MM.1S (cell line): ENCODE results near the gene ACSF3.

Source experiments
- DNase-seq: peaks from one replicate; pipeline ENCODE4 v3.0.0-alpha.2; 2015
- H2AFZ ChIP-seq: fragments of 300-600 bp; sonication (generic); 2 replicates; pipeline ENCODE4 v1.6.0; 2016; ENCODE audit warnings: antibody characterized with exemption, low read length
- H3F3A ChIP-seq: fragments of 300-600 bp; sonication (generic); 2 replicates; pipeline ENCODE4 v1.6.1; 2016; ENCODE audit warnings: mild to moderate bottlenecking, antibody characterized with exemption, low read length, moderate library complexity, mixed read lengths; ENCODE audit not compliant: insufficient read depth
- H3K27ac ChIP-seq: fragments of 300-600 bp; sonication (generic); 2 replicates; pipeline ENCODE4 v1.5.1; 2016; ENCODE audit warnings: mild to moderate bottlenecking, low read length
- H3K27me3 ChIP-seq: fragments of 300-600 bp; sonication (generic); replicated peaks from 2 replicates; pipeline ENCODE4 v1.6.0; 2016; ENCODE audit warnings: low read length; ENCODE audit not compliant: insufficient read depth
- H3K36me3 ChIP-seq: fragments of 300-600 bp; sonication (generic); replicated peaks from 2 replicates; pipeline ENCODE4 v1.6.1; 2016; ENCODE audit warnings: mild to moderate bottlenecking, low read length, mixed read lengths; ENCODE audit not compliant: insufficient read depth
- H3K4me1 ChIP-seq: fragments of 300-600 bp; sonication (generic); 2 replicates; pipeline ENCODE4 v1.6.1; 2016; ENCODE audit warnings: low read length, mixed read lengths
- H3K4me2 ChIP-seq: fragments of 300-600 bp; sonication (generic); 2 replicates; pipeline ENCODE4 v1.6.0; 2016; ENCODE audit warnings: low read depth, low read length
- H3K4me3 ChIP-seq: fragments of 300-600 bp; sonication (generic); 2 replicates; pipeline ENCODE4 v1.5.1; 2016; ENCODE audit warnings: low read length, mixed read lengths
- H3K79me2 ChIP-seq: fragments of 300-600 bp; sonication (generic); 2 replicates; pipeline ENCODE4 v1.6.1; 2016; ENCODE audit warnings: mixed run types, low read length, mixed read lengths
- H3K9ac ChIP-seq: fragments of 300-600 bp; sonication (generic); 2 replicates; pipeline ENCODE4 v1.6.1; 2016; ENCODE audit warnings: low read length, mixed read lengths
- H3K9me2 ChIP-seq: fragments of 300-600 bp; sonication (generic); replicated peaks from 2 replicates; pipeline ENCODE4 v1.6.1; 2016; ENCODE audit warnings: mild to moderate bottlenecking, low read length, mixed read lengths; ENCODE audit not compliant: insufficient read depth
- H3K9me3 ChIP-seq: fragments of 300-600 bp; sonication (generic); replicated peaks from 2 replicates; pipeline ENCODE4 v1.6.1; 2016; ENCODE audit warnings: mild to moderate bottlenecking, low read length, mixed read lengths; ENCODE audit not compliant: insufficient read depth
- H4K20me1 ChIP-seq: fragments of 300-600 bp; sonication (generic); 2 replicates; pipeline ENCODE4 v1.6.1; 2016; ENCODE audit warnings: mild to moderate bottlenecking, low read length, moderate library complexity, mixed read lengths; ENCODE audit not compliant: insufficient read depth
- CTCF ChIP-seq: fragments of 300-600 bp; sonication (generic); IDR thresholded peaks from 2 replicates; pipeline ENCODE4 v1.5.1; 2016; ENCODE audit warnings: antibody characterized with exemption, low read length, mixed read lengths
- EZH2 ChIP-seq: fragments of 300-600 bp; sonication (generic); optimal IDR thresholded peaks from 2 replicates; pipeline ENCODE3; 2017; ENCODE audit warnings: low read depth, mild to moderate bottlenecking, antibody characterized with exemption, low read length, mixed read lengths
- EZH2phosphoT487 ChIP-seq: fragments of 300-600 bp; sonication (generic); IDR thresholded peaks from 2 replicates; pipeline ENCODE4 v1.6.1; 2018; ENCODE audit warnings: antibody characterized with exemption, low read length

ACSF3 gene

GRCh38 chr16:89138843-89139520 is 45.3 kb downstream of the ACSF3 start:
- H2AFZ ChIP-seq, result no peak overlapping the region
- TF ChIP-seq EZH2, result no peak
- TF ChIP-seq EZH2phosphoT487, result no peak
- no peak for TF ChIP-seq CTCF
- H3F3A ChIP-seq, result no peaks in the 10 kb centered on the region
- no peak overlapping the region for H3K4me2 ChIP-seq
- no peak overlapping the region for H3K27ac ChIP-seq
- H3K27me3 ChIP-seq, result no peaks in the 10 kb centered on the region
- no peaks in the 10 kb centered on the region for H3K79me2 ChIP-seq
- no peaks in the 10 kb centered on the region for H3K4me1 ChIP-seq
- H3K36me3 ChIP-seq, result no peaks in the 10 kb centered on the region
- H3K9me2 ChIP-seq, result no peaks in the 10 kb centered on the region
- no peak overlapping the region for H3K4me3 ChIP-seq
- H3K9ac ChIP-seq, result no peak overlapping the region
- no peak for DNase-seq
- H4K20me1 ChIP-seq, result no peaks in the 10 kb centered on the region
- H3K9me3 ChIP-seq, result no peaks in the 10 kb centered on the region

GRCh38 chr16:89139907-89140361 is 46.3 kb downstream of the ACSF3 start:
- Histone ChIP-seq H3K4me2 (no peak overlapping the region), H3K27ac (no peak overlapping the region), H3K9me3 (no peaks in the 10 kb centered on the region), H3K4me3 (no peak overlapping the region), H4K20me1 (no peaks in the 10 kb centered on the region), H3K4me1 (no peaks in the 10 kb centered on the region), H3K36me3 (no peaks in the 10 kb centered on the region), H2AFZ (no peak overlapping the region), H3F3A (no peaks in the 10 kb centered on the region), H3K79me2 (no peaks in the 10 kb centered on the region), H3K27me3 (no peaks in the 10 kb centered on the region), H3K9me2 (no peaks in the 10 kb centered on the region), H3K9ac (no peak overlapping the region)
- TF ChIP-seq CTCF, result no peak
- TF ChIP-seq EZH2, result no peak
- no peak for TF ChIP-seq EZH2phosphoT487
- no peak for DNase-seq

GRCh38 chr16:89140401-89140800 is 46.7 kb downstream of the ACSF3 start:
- Histone ChIP-seq H4K20me1 (no peaks in the 10 kb centered on the region), H3K79me2 (no peaks in the 10 kb centered on the region), H3K9ac (no peak overlapping the region), H3K9me3 (no peaks in the 10 kb centered on the region), H3K4me1 (no peaks in the 10 kb centered on the region), H3K4me3 (no peak overlapping the region), H2AFZ (no peak overlapping the region), H3K9me2 (no peaks in the 10 kb centered on the region), H3K4me2 (no peak overlapping the region), H3F3A (no peaks in the 10 kb centered on the region), H3K27ac (no peak overlapping the region), H3K36me3 (no peaks in the 10 kb centered on the region), H3K27me3 (no peaks in the 10 kb centered on the region)
- TF ChIP-seq EZH2, result no peak
- TF ChIP-seq EZH2phosphoT487, result no peak
- TF ChIP-seq CTCF, result no peak
- no peak for DNase-seq
